Activated gamma-delta T cell treated with Interleukin-2 at 50 U/mL for 16 hours (primary cell): Measurements from ENCODE around the gene TTI1.
"Not testable (repeated sequence)": the region's sequence is repeated elsewhere in the genome, so short reads cannot be mapped to it uniquely, and the experiment has no call there.

Experiments used
- DNase-seq: peaks from one replicate; pipeline ENCODE4 v3.0.0-alpha.2; 2020

Gene TTI1

GRCh38 chr20:38052870-38053269 lies 19.6 kb upstream of the TTI1 start:
- DNase-seq = no peak

GRCh38 chr20:38050686-38051085 lies 17.4 kb upstream of the TTI1 start:
- DNase-seq = no peak

- DNase-seq = no peak
Measured at GRCh38 chr20:38049800-38050199, 16.5 kb upstream of the TTI1 start.

GRCh38 chr20:38046572-38046971 lies 13.3 kb upstream of the TTI1 start:
- DNase-seq = no peak

- DNase-seq = no peak
Measured at GRCh38 chr20:38044685-38045084, 11.4 kb upstream of the TTI1 start.

GRCh38 chr20:38043512-38044300 lies 10.4 kb upstream of the TTI1 start:
- no peak for DNase-seq

- DNase-seq = no peak
Measured at GRCh38 chr20:38040276-38040675, 7.0 kb upstream of the TTI1 start.

GRCh38 chr20:38036366-38036765 lies 3.1 kb upstream of the TTI1 start:
- no peak for DNase-seq

- no peak for DNase-seq
Measured at GRCh38 chr20:38034961-38035360, 1.7 kb upstream of the TTI1 start.

- DNase-seq = no peak
Measured at GRCh38 chr20:38034108-38034649, 923 bp upstream of the TTI1 start.

- no peak for DNase-seq
Measured at GRCh38 chr20:38032585-38033329, 499 bp downstream of the TTI1 start.

- DNase-seq = no peak
Measured at GRCh38 chr20:38031957-38032356, 1.3 kb downstream of the TTI1 start.

- DNase-seq = no peak
Measured at GRCh38 chr20:38029453-38029852, 3.8 kb downstream of the TTI1 start.

- no peak for DNase-seq
Measured at GRCh38 chr20:38024496-38024895, 8.8 kb downstream of the TTI1 start.

- no peak for DNase-seq
Measured at GRCh38 chr20:38023181-38024001, 9.9 kb downstream of the TTI1 start.

- no peak for DNase-seq
Measured at GRCh38 chr20:38021087-38021772, 12.0 kb downstream of the TTI1 start.

GRCh38 chr20:38018385-38018784 lies 14.9 kb downstream of the TTI1 start:
- DNase-seq = no peak

GRCh38 chr20:38017959-38018358 lies 15.3 kb downstream of the TTI1 start:
- DNase-seq = no peak

- DNase-seq = no peak
Measured at GRCh38 chr20:38013887-38014286, 19.4 kb downstream of the TTI1 start.

- no peak for DNase-seq
Measured at GRCh38 chr20:38012332-38012731, 20.9 kb downstream of the TTI1 start.

- DNase-seq = no peak
Measured at GRCh38 chr20:38011696-38012095, 21.6 kb downstream of the TTI1 start.

- DNase-seq = not testable (repeated sequence)
Measured at GRCh38 chr20:38009416-38009815, 23.8 kb downstream of the TTI1 start.
